K562 (cell line): Measurements from ENCODE around the gene NEK1. TPM values are rescaled to one million over a fixed set of nuclear protein-coding genes. Genes with fewer than 3 reads are reported as not detected.

Experiments
- ATAC-seq: fragments of 200-7000 bp; cut with Tn5 transposase; 3 replicates; pipeline ENCODE4 v1.9.1; 2020; ENCODE audit warnings: moderate library complexity
- BruUV-seq: library from RNA; stranded (reverse); fragments of 400-500 nt; replicated peaks from 2 replicates; lab custom pipeline; 2021; lab: Mats Ljungman, UMichigan
- CTCF ChIA-PET: fragments of 300-600 bp; formaldehyde crosslinking; extraction: SDS; loops from one replicate; lab custom pipeline; 2021; ENCODE audit warnings: low intra/inter-chr PET ratio; lab: Yijun Ruan, JAX
- POLR2A ChIA-PET: fragments of 300-600, 350-650 bp; sonication (Branson Sonifier 250); formaldehyde crosslinking; extraction: SDS; loops from one replicate; lab custom pipeline; 2021; ENCODE audit warnings: antibody characterized with exemption, inconsistent platforms; lab: Yijun Ruan, JAX
- DNase-seq, 4 experiments: peaks; one replicate each; pipeline versions ENCODE4 v3.0.0 to v3.0.0-alpha.2; 2011 to 2018; ENCODE audit warnings: low spot score in 3 of 4, mixed read lengths in 3 of 4; ENCODE audit errors: extremely low read depth in 1 of 4
- FAIRE-seq: peaks from 2 replicates; lab custom pipeline; 2011; peaks lifted over from hg19 to GRCh38; lab: Jason Lieb, UNC
- H2AFZ ChIP-seq: 2 replicates; pipeline ENCODE4 v1.6.0; 2011; ENCODE audit warnings: low read depth, low read length, control low read depth, inconsistent platforms
- H3K27ac ChIP-seq: fragments of 200-600 bp; 3 replicates; pipeline ENCODE4 v1.8.0; 2011; ENCODE audit warnings: low read depth, mild to moderate bottlenecking, control low read depth, inconsistent platforms, low read length, moderate library complexity, mixed read lengths; ENCODE audit errors: extremely low read depth
- H3K27me3 ChIP-seq, 2 experiments: fragments of 300-600 bp in 1 of 2; 2 replicates in 1 of 2; 3 replicates in 1 of 2; pipeline versions ENCODE4 v1.6.0 to v1.8.0; 2011; ENCODE audit warnings: inconsistent platforms in 2 of 2, low read length in 2 of 2, mild to moderate bottlenecking in 1 of 2, mixed read lengths in 1 of 2, moderate library complexity in 1 of 2; ENCODE audit not compliant: control insufficient read depth in 2 of 2, insufficient read depth in 2 of 2
- H3K36me3 ChIP-seq: fragments of 300-600 bp; 3 replicates; pipeline ENCODE4 v1.8.0; 2011; ENCODE audit warnings: mild to moderate bottlenecking, low read length, inconsistent platforms; ENCODE audit not compliant: control insufficient read depth, insufficient read depth
- H3K4me1 ChIP-seq, 2 experiments: fragments of 200-600 bp in 1 of 2; replicated peaks in 1 of 2; 2 replicates in 1 of 2; 3 replicates in 1 of 2; pipeline versions ENCODE4 v1.5.1 to v1.8.0; 2011; ENCODE audit warnings: inconsistent platforms in 2 of 2, low read length in 2 of 2, mild to moderate bottlenecking in 1 of 2, mixed read lengths in 1 of 2, moderate library complexity in 1 of 2; ENCODE audit not compliant: control insufficient read depth in 2 of 2, insufficient read depth in 2 of 2
- H3K4me2 ChIP-seq: 2 replicates; pipeline ENCODE4 v1.6.1; 2011; ENCODE audit warnings: low read length, control low read depth, inconsistent platforms, mixed read lengths; ENCODE audit not compliant: insufficient read depth
- H3K4me3 ChIP-seq: fragments of 200-600 bp; sonication (generic), shearing (Covaris generic); 2 replicates; pipeline ENCODE4 v1.5.1; 2016; ENCODE audit warnings: control low read depth, inconsistent platforms
- H3K79me2 ChIP-seq: fragments of 200-600 bp; 3 replicates; pipeline ENCODE4 v1.8.0; 2011; ENCODE audit warnings: low read length, inconsistent platforms; ENCODE audit not compliant: control insufficient read depth, insufficient read depth
- H3K9ac ChIP-seq, 2 experiments: 2 replicates each; pipeline versions ENCODE4 v1.6.0 to v1.6.1; 2011; ENCODE audit warnings: low read depth in 2 of 2, low read length in 2 of 2, control low read depth in 1 of 2, inconsistent platforms in 1 of 2, mild to moderate bottlenecking in 1 of 2, mixed read lengths in 1 of 2; ENCODE audit not compliant: insufficient read depth in 1 of 2
- H3K9me1 ChIP-seq: one replicate; pipeline ENCODE4 v1.6.0; 2011; ENCODE audit warnings: inconsistent platforms, mild to moderate bottlenecking, low read length, moderate library complexity; ENCODE audit not compliant: control insufficient read depth, insufficient read depth
- H3K9me3 ChIP-seq: replicated peaks from 2 replicates; pipeline ENCODE4 v1.5.1; 2011; ENCODE audit warnings: low read depth, low read length, inconsistent platforms; ENCODE audit not compliant: control insufficient read depth, insufficient read depth
- H4K20me1 ChIP-seq: replicated peaks from 2 replicates; pipeline ENCODE4 v1.6.1; 2011; ENCODE audit warnings: low read length, inconsistent platforms, mixed read lengths; ENCODE audit not compliant: control insufficient read depth, insufficient read depth
- ARHGAP35 ChIP-seq: fragments of 450-650 bp; IDR thresholded peaks from 2 replicates; pipeline ENCODE4 v1.6.1; 2018; ENCODE audit not compliant: partially characterized antibody
- LCOR ChIP-seq: sonication (generic); formaldehyde crosslinking; IDR thresholded peaks from 2 replicates; pipeline ENCODE4 v1.8.0; 2022; ENCODE audit warnings: mild to moderate bottlenecking, missing genetic modification reagents
- PHB ChIP-seq: fragments of 250-450 bp; sonication (Bioruptor Pico); IDR thresholded peaks from 2 replicates; pipeline ENCODE4 v1.5.0; 2021
- TCF3 ChIP-seq: sonication (generic); formaldehyde crosslinking; IDR thresholded peaks from 2 replicates; pipeline ENCODE4 v1.4.0; 2020; ENCODE audit warnings: mild to moderate bottlenecking, missing genetic modification reagents
- TCFL5 ChIP-seq: fragments of 250-450 bp; sonication (Bioruptor Pico); conservative IDR thresholded peaks from 2 replicates; pipeline ENCODE4 v1.6.1; 2021; ENCODE audit warnings: mild to moderate bottlenecking, moderate library complexity, matching md5 sums
- TSC22D4 ChIP-seq: fragments of 450-650 bp; IDR thresholded peaks from 2 replicates; pipeline ENCODE4 v1.6.1; 2016; ENCODE audit warnings: missing genetic modification characterization, missing biosample characterization, control low read depth
- ZNF431 ChIP-seq: sonication (generic); formaldehyde crosslinking; IDR thresholded peaks from 2 replicates; pipeline ENCODE4 v1.8.0; 2022; ENCODE audit warnings: mild to moderate bottlenecking, missing genetic modification reagents
- ZNF639 ChIP-seq, 2 experiments: fragments of 200-800 bp in 1 of 2; sonication (Bioruptor generic) in 1 of 2; sonication (generic) in 1 of 2; formaldehyde crosslinking in 1 of 2; IDR thresholded peaks in 1 of 2; conservative IDR thresholded peaks in 1 of 2; 2 replicates each; pipeline versions ENCODE4 v1.5.0 to v1.6.1; 2016 to 2020; ENCODE audit warnings: missing compliant biosample characterization in 1 of 2, missing genetic modification characterization in 1 of 2, missing genetic modification reagents in 1 of 2
- whole genome bisulfite sequencing: fragments of 100-300 bp; shearing (Covaris generic); methylation state at CpG from one replicate; pipeline ENCODE4 v1.1.6; 2016; ENCODE audit warnings: low coverage, mixed read lengths; ENCODE audit not compliant: insufficient coverage; ENCODE audit errors: missing lambda C conversion rate; 5-methylcytosine and 5-hydroxymethylcytosine counted together
- in situ Hi-C: fragments of 300-500 bp; cut with MboI; formaldehyde crosslinking; loops from 4 replicates; pipeline ENCODE4 v1.15.0; 2018; ENCODE audit warnings: inconsistent platforms, mixed read lengths
- intact Hi-C: fragments of 100-400 bp; cut with micrococcal nuclease; formaldehyde crosslinking; loops from 2 replicates; pipeline ENCODE4 v1.14.2; 2022
- polyA plus RNA-seq, 8 experiments: library from polyadenylated mRNA; depleted of rRNA in 4 of 8; stranded (reverse) in 5 of 8; unstranded in 3 of 8; fragments of >200 nt; fragmentation: Nextera tagmentation in 2 of 8; fragmentation: Illumina TruSeq in 1 of 8; extraction: Ambion mirVana in 2 of 8; extraction: Trizol in 1 of 8; gene quantifications; 2 replicates each; pipeline versions ENCODE4 v1.2.1 to v1.2.3, GENCODE V29; 2011 to 2014; ENCODE audit warnings: inconsistent platforms in 1 of 8, missing spikeins in 1 of 8
- total RNA-seq, 7 experiments: library from RNA; depleted of rRNA in 6 of 7; stranded (reverse); fragments of >200 nt in 6 of 7; fragmentation: Illumina TruSeq in 2 of 7; extraction: Trizol in 2 of 7; gene quantifications; 2 replicates each; pipeline versions ENCODE4 v1.2.1 to v1.2.3, GENCODE V29; 2011 to 2021; ENCODE audit warnings: low replicate concordance in 1 of 7
- TF ChIP-seq, protein P1 (sequence below): sonication (generic); formaldehyde crosslinking; IDR thresholded peaks from 2 replicates; pipeline ENCODE4 v1.8.0; 2022; ENCODE audit warnings: mild to moderate bottlenecking, missing genetic modification reagents
- TF ChIP-seq, protein P2 (sequence below), 2 experiments: fragments of 150-350 bp in 1 of 2; IDR thresholded peaks; 2 replicates each; pipeline ENCODE4 v1.6.1; 2012 to 2016; ENCODE audit warnings: low read depth in 2 of 2, low read length in 2 of 2, mild to moderate bottlenecking in 1 of 2, moderate library complexity in 1 of 2

NEK1 gene
- total and polyA plus RNA-seq, 9 of the 15 experiments (the other 6 are each of a cell fraction or from before 2014, with no cell fraction given) = 6.2 to 15.7 (median 10.3) TPM

GRCh38 chr4:169397762-169398161, 214.6 kb downstream of the NEK1 start:
- ATAC-seq = no peak
- Histone ChIP-seq H2AFZ (no peak overlapping the region), H3K9ac (no peak overlapping the region), H3K4me3 (no peak overlapping the region), H4K20me1 (no peaks in the 10 kb centered on the region), H3K79me2 (no peaks in the 10 kb centered on the region), H3K9me3 (no peaks in the 10 kb centered on the region), H3K27ac (no peak overlapping the region), H3K9me1 (no peaks in the 10 kb centered on the region), H3K27me3 (no peaks in the 10 kb centered on the region), H3K4me2 (no peak overlapping the region), H3K36me3 (peaks cover 9% of the 10 kb centered on the region), H3K4me1 (no peaks in the 10 kb centered on the region)
- no peak for DNase-seq
- no peak for FAIRE-seq
- BruUV-seq = no TSS peak
- ChIA-PET POLR2A (interaction anchor here (0.5 kb wide), 1 partner anchor 193 kb away, joined by 3 read pairs; no protein-coding TSS in a partner anchor), CTCF (no interaction called here)
- in situ Hi-C loops (no loop called here), intact Hi-C loops (no loop called here)
- TF ChIP-seq PHB (CRISPR knock-in tag) (no peak), ARHGAP35 (no peak), TCF3 (no peak), ZNF431 (no peak), TCFL5 (CRISPR knock-in tag) (no peak), LCOR (CRISPR knock-in tag) (no peak), TSC22D4 (no peak), ZNF639 (CRISPR knock-in tag; conservative IDR thresholded peaks at IDR 0.05 in 1 of 2, IDR thresholded peaks at IDR 0.05 in 1 of 2) (no peak)
- TF ChIP-seq, protein P1, sequence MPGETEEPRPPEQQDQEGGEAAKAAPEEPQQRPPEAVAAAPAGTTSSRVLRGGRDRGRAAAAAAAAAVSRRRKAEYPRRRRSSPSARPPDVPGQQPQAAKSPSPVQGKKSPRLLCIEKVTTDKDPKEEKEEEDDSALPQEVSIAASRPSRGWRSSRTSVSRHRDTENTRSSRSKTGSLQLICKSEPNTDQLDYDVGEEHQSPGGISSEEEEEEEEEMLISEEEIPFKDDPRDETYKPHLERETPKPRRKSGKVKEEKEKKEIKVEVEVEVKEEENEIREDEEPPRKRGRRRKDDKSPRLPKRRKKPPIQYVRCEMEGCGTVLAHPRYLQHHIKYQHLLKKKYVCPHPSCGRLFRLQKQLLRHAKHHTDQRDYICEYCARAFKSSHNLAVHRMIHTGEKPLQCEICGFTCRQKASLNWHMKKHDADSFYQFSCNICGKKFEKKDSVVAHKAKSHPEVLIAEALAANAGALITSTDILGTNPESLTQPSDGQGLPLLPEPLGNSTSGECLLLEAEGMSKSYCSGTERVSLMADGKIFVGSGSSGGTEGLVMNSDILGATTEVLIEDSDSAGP (CRISPR knock-in tag) = no peak
- TF ChIP-seq, protein P2, sequence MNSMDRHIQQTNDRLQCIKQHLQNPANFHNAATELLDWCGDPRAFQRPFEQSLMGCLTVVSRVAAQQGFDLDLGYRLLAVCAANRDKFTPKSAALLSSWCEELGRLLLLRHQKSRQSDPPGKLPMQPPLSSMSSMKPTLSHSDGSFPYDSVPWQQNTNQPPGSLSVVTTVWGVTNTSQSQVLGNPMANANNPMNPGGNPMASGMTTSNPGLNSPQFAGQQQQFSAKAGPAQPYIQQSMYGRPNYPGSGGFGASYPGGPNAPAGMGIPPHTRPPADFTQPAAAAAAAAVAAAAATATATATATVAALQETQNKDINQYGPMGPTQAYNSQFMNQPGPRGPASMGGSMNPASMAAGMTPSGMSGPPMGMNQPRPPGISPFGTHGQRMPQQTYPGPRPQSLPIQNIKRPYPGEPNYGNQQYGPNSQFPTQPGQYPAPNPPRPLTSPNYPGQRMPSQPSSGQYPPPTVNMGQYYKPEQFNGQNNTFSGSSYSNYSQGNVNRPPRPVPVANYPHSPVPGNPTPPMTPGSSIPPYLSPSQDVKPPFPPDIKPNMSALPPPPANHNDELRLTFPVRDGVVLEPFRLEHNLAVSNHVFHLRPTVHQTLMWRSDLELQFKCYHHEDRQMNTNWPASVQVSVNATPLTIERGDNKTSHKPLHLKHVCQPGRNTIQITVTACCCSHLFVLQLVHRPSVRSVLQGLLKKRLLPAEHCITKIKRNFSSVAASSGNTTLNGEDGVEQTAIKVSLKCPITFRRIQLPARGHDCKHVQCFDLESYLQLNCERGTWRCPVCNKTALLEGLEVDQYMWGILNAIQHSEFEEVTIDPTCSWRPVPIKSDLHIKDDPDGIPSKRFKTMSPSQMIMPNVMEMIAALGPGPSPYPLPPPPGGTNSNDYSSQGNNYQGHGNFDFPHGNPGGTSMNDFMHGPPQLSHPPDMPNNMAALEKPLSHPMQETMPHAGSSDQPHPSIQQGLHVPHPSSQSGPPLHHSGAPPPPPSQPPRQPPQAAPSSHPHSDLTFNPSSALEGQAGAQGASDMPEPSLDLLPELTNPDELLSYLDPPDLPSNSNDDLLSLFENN (IDR thresholded peaks at IDR 0.05; ENCODE audit: low read depth in 2 of 2, low read length in 2 of 2) = no peak
- 67% methylated on average over 2 of the region's 2 CpGs for WGBS
